Common myeloid progenitor, CD34-positive (primary cell): ENCODE results near the gene TMEM255B.

Experiments used
- CTCF ChIA-PET: fragments of 350-600 bp; sonication (Branson Sonifier 250); formaldehyde crosslinking; loops from one replicate; lab custom pipeline; 2021; ENCODE audit warnings: antibody characterized with exemption; lab: Charles Lee
- POLR2A ChIA-PET: fragments of 350-600 bp; sonication (Branson Sonifier 250); formaldehyde crosslinking; loops from one replicate; lab custom pipeline; 2021; ENCODE audit warnings: antibody characterized with exemption; lab: Charles Lee
- DNase-seq, 3 donors: peaks; one replicate each; pipeline versions ENCODE4 v3.0.0 to v3.0.0-alpha.2; 2013
- H3K27ac ChIP-seq, 2 experiments: 1 replicate in 1 of 2; 2 replicates in 1 of 2; pipeline ENCODE4 v1.7.0; 2013; ENCODE audit warnings: inconsistent platforms in 2 of 2, low read length in 2 of 2, mild to moderate bottlenecking in 2 of 2, low read depth in 1 of 2, moderate library complexity in 1 of 2; ENCODE audit not compliant: severe bottlenecking in 2 of 2, insufficient read depth in 1 of 2, poor library complexity in 1 of 2
- H3K27me3 ChIP-seq, 5 experiments: replicated peaks in 2 of 5; 1 replicate in 3 of 5; 2 replicates in 2 of 5; pipeline versions ENCODE4 v1.6.1 to v1.7.0; 2013; ENCODE audit warnings: low read length in 4 of 5, mild to moderate bottlenecking in 2 of 5, moderate library complexity in 2 of 5, inconsistent platforms in 1 of 5; ENCODE audit not compliant: insufficient read depth in 5 of 5, control insufficient read depth in 4 of 5
- H3K36me3 ChIP-seq, 4 experiments: 1 replicate in 2 of 4; 2 replicates in 2 of 4; pipeline versions ENCODE4 v1.6.1 to v1.7.0; 2013; ENCODE audit warnings: low read length in 3 of 4, control low read depth in 1 of 4, mild to moderate bottlenecking in 1 of 4; ENCODE audit not compliant: control insufficient read depth in 4 of 4, insufficient read depth in 4 of 4
- H3K4me1 ChIP-seq, 4 experiments: 1 replicate in 3 of 4; 2 replicates in 1 of 4; pipeline versions ENCODE4 v1.6.1 to v1.7.1; 2013; ENCODE audit warnings: low read length in 3 of 4, mild to moderate bottlenecking in 3 of 4, control low read depth in 1 of 4, inconsistent platforms in 1 of 4, moderate library complexity in 1 of 4; ENCODE audit not compliant: control insufficient read depth in 4 of 4, insufficient read depth in 4 of 4; ENCODE audit errors: control extremely low read depth in 1 of 4
- H3K4me3 ChIP-seq, 7 experiments: 1 replicate in 4 of 7; 2 replicates in 3 of 7; pipeline versions ENCODE4 v1.5.1 to v1.7.0; 2013; ENCODE audit warnings: mild to moderate bottlenecking in 7 of 7, low read length in 6 of 7, moderate library complexity in 6 of 7, inconsistent platforms in 2 of 7, low read depth in 2 of 7, control low read depth in 1 of 7; ENCODE audit not compliant: insufficient read depth in 4 of 7, control insufficient read depth in 1 of 7; ENCODE audit errors: extremely low read depth in 1 of 7
- H3K9me3 ChIP-seq, 5 experiments: 1 replicate in 4 of 5; 2 replicates in 1 of 5; pipeline versions ENCODE4 v1.6.1 to v1.7.1; 2013; ENCODE audit warnings: low read length in 4 of 5, mild to moderate bottlenecking in 2 of 5, inconsistent platforms in 1 of 5, low read depth in 1 of 5, moderate library complexity in 1 of 5; ENCODE audit not compliant: control insufficient read depth in 4 of 5, insufficient read depth in 2 of 5; ENCODE audit errors: control extremely low read depth in 1 of 5
- WGBS: methylation state at CpG from one replicate; pipeline ENCODE4 v1.1.5; 2013; ENCODE audit not compliant: insufficient coverage; 5-methylcytosine and 5-hydroxymethylcytosine counted together

TMEM255B gene

GRCh38 chr13:113845055-113845454 lies 86.0 kb downstream of the TMEM255B start:
- Histone ChIP-seq H3K27me3 (peaks cover 0 to 86% (median 4%) of the 10 kb centered on the region in 5 experiments), H3K4me1 (peaks cover 0 to 21% (median 3%) of the 10 kb centered on the region in 4 experiments), H3K27ac (no peak overlapping the region), H3K9me3 (peaks cover 0 to 3% (median 0%) of the 10 kb centered on the region in 5 experiments), H3K4me3 (no peak overlapping the region), H3K36me3 (no peaks in the 10 kb centered on the region)
- ChIA-PET CTCF (interaction anchor here (1.8 kb wide), 1 partner anchor 11 kb away, joined by 5 read pairs; no protein-coding TSS in a partner anchor), POLR2A (no interaction called here)
- WGBS: 97% methylated on average over 7 of the region's 13 CpGs
- DNase-seq: no peak

GRCh38 chr13:113845723-113846635 lies 87.0 kb downstream of the TMEM255B start:
- Histone ChIP-seq H3K27ac (no peak overlapping the region), H3K36me3 (no peaks in the 10 kb centered on the region), H3K9me3 (peaks cover 0 to 3% (median 0%) of the 10 kb centered on the region in 5 experiments), H3K4me1 (peaks cover 0 to 18% (median 3%) of the 10 kb centered on the region in 4 experiments), H3K27me3 (peaks cover 0 to 77% (median 0%) of the 10 kb centered on the region in 5 experiments), H3K4me3 (no peak overlapping the region)
- ChIA-PET CTCF (interaction anchor here (1.8 kb wide), 1 partner anchor 10 kb away, joined by 5 read pairs; no protein-coding TSS in a partner anchor), POLR2A (no interaction called here)
- DNase-seq: no peak
- WGBS: 93% methylated on average over 24 of the region's 30 CpGs

- 82% methylated on average over 24 of the region's 28 CpGs for WGBS
- Histone ChIP-seq H3K27ac (no peak overlapping the region), H3K9me3 (peaks cover 0 to 3% (median 0%) of the 10 kb centered on the region in 5 experiments), H3K36me3 (no peaks in the 10 kb centered on the region), H3K4me1 (peaks cover 0 to 15% (median 2%) of the 10 kb centered on the region in 4 experiments), H3K4me3 (no peak overlapping the region), H3K27me3 (peaks cover 0 to 72% (median 0%) of the 10 kb centered on the region in 5 experiments)
- POLR2A ChIA-PET: no interaction called here
- CTCF ChIA-PET: interaction anchor here (1.8 kb wide), 1 partner anchor 9 kb away, joined by 5 read pairs; no protein-coding TSS in a partner anchor
- DNase-seq: no peak
Measured at GRCh38 chr13:113846636-113847318, 87.8 kb downstream of the TMEM255B start.

- 86% methylated on average over 8 of the region's 8 CpGs for WGBS
- Histone ChIP-seq H3K4me3 (no peak overlapping the region), H3K36me3 (no peaks in the 10 kb centered on the region), H3K27ac (no peak overlapping the region), H3K4me1 (peaks cover 0 to 18% (median 7%) of the 10 kb centered on the region in 4 experiments), H3K27me3 (peaks cover 0 to 60% (median 0%) of the 10 kb centered on the region in 5 experiments), H3K9me3 (no peaks in the 10 kb centered on the region)
- DNase-seq: no peak
- POLR2A ChIA-PET: no interaction called here
- CTCF ChIA-PET: no interaction called here
Measured at GRCh38 chr13:113848020-113848419, 89.0 kb downstream of the TMEM255B start.

- peaks cover 0 to 54% (median 0%) of the 10 kb centered on the region in 5 experiments for H3K27me3 ChIP-seq
- H3K9me3 ChIP-seq: no peaks in the 10 kb centered on the region
- 96% methylated on average over 18 of the region's 18 CpGs for WGBS
- ChIA-PET CTCF (no interaction called here), POLR2A (no interaction called here)
- no peak for DNase-seq
- H3K4me3 ChIP-seq: no peak overlapping the region
- no peaks in the 10 kb centered on the region for H3K36me3 ChIP-seq
- no peak overlapping the region for H3K27ac ChIP-seq
- peaks cover 0 to 24% (median 14%) of the 10 kb centered on the region in 4 experiments for H3K4me1 ChIP-seq
Measured at GRCh38 chr13:113848431-113849260, 89.6 kb downstream of the TMEM255B start.

- Histone ChIP-seq H3K27me3 (peaks cover 0 to 45% (median 0%) of the 10 kb centered on the region in 5 experiments), H3K36me3 (no peaks in the 10 kb centered on the region), H3K27ac (no peak overlapping the region), H3K4me3 (no peak overlapping the region), H3K9me3 (no peaks in the 10 kb centered on the region), H3K4me1 (peaks cover 0 to 26% (median 21%) of the 10 kb centered on the region in 4 experiments)
- no peak for DNase-seq
- WGBS: 86% methylated on average over 1 of the region's 3 CpGs
- CTCF ChIA-PET: no interaction called here
- POLR2A ChIA-PET: no interaction called here
Measured at GRCh38 chr13:113849546-113849945, 90.5 kb downstream of the TMEM255B start.
